GM12878 (cell line): ENCODE data around the gene THSD4.

Experiments used
- BMI1 ChIP-seq: fragments of 450-650 bp; IDR thresholded peaks from 2 replicates; pipeline ENCODE4 v1.6.1; 2016; ENCODE audit warnings: mild to moderate bottlenecking, moderate library complexity, borderline replicate concordance
- CBFB ChIP-seq: IDR thresholded peaks from 2 replicates; pipeline ENCODE4 v1.6.1; 2016; ENCODE audit warnings: antibody characterized with exemption, low read depth
- CTCF ChIP-seq, 3 experiments: IDR thresholded peaks in 2 of 3; conservative IDR thresholded peaks in 1 of 3; 2 replicates each; pipeline ENCODE4 v1.5.1; 2011; ENCODE audit warnings: low read depth in 3 of 3, low read length in 3 of 3, mild to moderate bottlenecking in 3 of 3, control low read depth in 2 of 3, moderate library complexity in 2 of 3, inconsistent platforms in 1 of 3, mixed read lengths in 1 of 3; ENCODE audit not compliant: control insufficient read depth in 2 of 3, insufficient read depth in 1 of 3; ENCODE audit errors: extremely low read depth in 1 of 3
- ELK1 ChIP-seq: IDR thresholded peaks from 2 replicates; pipeline ENCODE4 v1.6.1; 2012; ENCODE audit warnings: low read depth, low read length, improper control_type of control experiment
- EP300 ChIP-seq, 2 experiments: fragments of 150-350 bp in 1 of 2; IDR thresholded peaks; 2 replicates each; pipeline ENCODE4 v1.6.1; 2011 to 2012; ENCODE audit warnings: low read depth in 2 of 2, low read length in 2 of 2, borderline replicate concordance in 1 of 2, improper control_type of control experiment in 1 of 2, inconsistent platforms in 1 of 2; ENCODE audit not compliant: control insufficient read depth in 1 of 2
- HCFC1 ChIP-seq: fragments of 150-350 bp; IDR thresholded peaks from 2 replicates; pipeline ENCODE4 v1.6.1; 2014; ENCODE audit warnings: low read length
- MAX ChIP-seq: IDR thresholded peaks from 2 replicates; pipeline ENCODE4 v1.6.1; 2012; ENCODE audit warnings: low read depth, low read length, improper control_type of control experiment
- PRDM15 ChIP-seq: fragments of 450-650 bp; formaldehyde crosslinking; IDR thresholded peaks from 2 replicates; pipeline ENCODE4 v1.4.0; 2020; ENCODE audit warnings: mild to moderate bottlenecking, moderate library complexity
- RELA ChIP-seq: fragments of 450-650 bp; IDR thresholded peaks from 2 replicates; pipeline ENCODE4 v1.8.0; 2014; ENCODE audit warnings: borderline replicate concordance; ENCODE audit not compliant: partially characterized antibody
- ZSCAN29 ChIP-seq: fragments of 450-650 bp; IDR thresholded peaks from 2 replicates; pipeline ENCODE4 v1.6.1; 2017; ENCODE audit warnings: mild to moderate bottlenecking, moderate library complexity

- TF ChIP-seq CTCF (IDR thresholded peaks at IDR 0.05 in 2 of 3, conservative IDR thresholded peaks at IDR 0.05 in 1 of 3; ENCODE audit: control insufficient read depth in 2 of 3, extremely low read depth in 1 of 3, insufficient read depth in 1 of 3, low read depth in 3 of 3, low read length in 3 of 3) (no peak), EP300 (IDR thresholded peaks at IDR 0.05; ENCODE audit: borderline replicate concordance in 1 of 2, control insufficient read depth in 1 of 2, low read depth in 2 of 2, low read length in 2 of 2) (no peak), HCFC1 (no peak), RELA (no peak), PRDM15 (no peak), BMI1 (no peak), ZSCAN29 (no peak), ELK1 (no peak), MAX (no peak), CBFB (no peak)
Observed at GRCh38 chr15:71551566-71551965, 436.3 kb downstream of the THSD4 start.
